A673 (cell line): Measurements from ENCODE around the gene KRTAP4-7.
"Not testable (repeated sequence)": the region's sequence is repeated elsewhere in the genome, so short reads cannot be mapped to it uniquely, and the experiment has no call there.

Experiments used
- CTCF ChIP-seq: fragments of 300-800, 200-600 bp; sonication (generic); conservative IDR thresholded peaks from 2 replicates; pipeline ENCODE4 v1.5.1; 2017; ENCODE audit warnings: low read depth, mild to moderate bottlenecking, antibody characterized with exemption, low read length, moderate library complexity, mixed read lengths
- EZH2 ChIP-seq: fragments of 200-600 bp; sonication (generic); IDR thresholded peaks from 2 replicates; pipeline ENCODE4 v1.6.1; 2017; ENCODE audit warnings: borderline replicate concordance, low read depth, mild to moderate bottlenecking, mixed read lengths, antibody characterized with exemption, low read length; ENCODE audit not compliant: poor library complexity, severe bottlenecking

DNA sequence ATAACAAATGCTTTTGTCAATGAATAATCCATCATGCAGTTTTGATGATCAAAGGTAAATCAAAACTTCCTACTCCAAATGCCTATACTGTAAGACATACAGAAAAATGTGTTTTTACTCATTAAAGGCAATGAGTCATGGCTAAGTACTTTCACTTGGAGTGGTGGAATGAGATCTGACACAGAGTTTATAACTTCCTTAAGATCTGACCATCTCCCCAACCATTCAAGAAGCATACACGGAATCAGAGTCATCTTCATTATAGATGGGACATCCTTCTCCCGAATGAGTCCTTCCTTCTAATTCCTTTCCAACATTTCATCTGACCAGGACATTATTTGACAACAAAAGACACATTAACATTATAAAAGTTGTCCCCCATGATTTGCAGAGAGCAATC lies 523 bp upstream of the KRTAP4-7 start:
- TF ChIP-seq CTCF, EZH2: not testable (repeated sequence)
